GM21528 (cell line): ENCODE data around the gene NDE1.
"Not testable (repeated sequence)": the region's sequence is repeated elsewhere in the genome, so short reads cannot be mapped to it uniquely, and the experiment has no call there.

Experiments
- ATAC-seq: cut with Tn5 transposase; IDR thresholded peaks from one replicate; pipeline ENCODE4 v1.9.1; 2021; ENCODE audit warnings: mild to moderate bottlenecking, moderate library complexity; ENCODE audit not compliant: unreplicated experiment, low FRiP score

Gene NDE1

GRCh38 chr16:15650019-15650697, at the start of gene NDE1:
TSS of gene NDE1 (plus strand) at chr16:15650245. CDS start at chr16:15664779, 14,534 bp downstream.
- peak; percentile 62 for ATAC-seq

GRCh38 chr16:15601212-15601879, 48.7 kb upstream of the NDE1 start:
- ATAC-seq, result no peak

- no peak for ATAC-seq
Observed at GRCh38 chr16:15602285-15603044, 47.6 kb upstream of the NDE1 start.

GRCh38 chr16:15604460-15605440, 45.3 kb upstream of the NDE1 start:
- no peak for ATAC-seq

GRCh38 chr16:15605839-15606517, 44.1 kb upstream of the NDE1 start:
- ATAC-seq, result no peak

GRCh38 chr16:15606518-15607220, 43.4 kb upstream of the NDE1 start:
- ATAC-seq, result no peak

GRCh38 chr16:15607221-15607699, 42.8 kb upstream of the NDE1 start:
- not testable (repeated sequence) for ATAC-seq

GRCh38 chr16:15607700-15608396, 42.2 kb upstream of the NDE1 start:
- ATAC-seq, result no peak

GRCh38 chr16:15608398-15609285, 41.4 kb upstream of the NDE1 start:
- no peak for ATAC-seq

GRCh38 chr16:15609286-15609649, 40.8 kb upstream of the NDE1 start:
- no peak for ATAC-seq

GRCh38 chr16:15610369-15610871, 39.6 kb upstream of the NDE1 start:
- ATAC-seq, result no peak

- ATAC-seq, result no peak
Observed at GRCh38 chr16:15611610-15612009, 38.4 kb upstream of the NDE1 start.

- no peak for ATAC-seq
Observed at GRCh38 chr16:15613676-15614075, 36.4 kb upstream of the NDE1 start.

- no peak for ATAC-seq
Observed at GRCh38 chr16:15616012-15616411, 34.0 kb upstream of the NDE1 start.

GRCh38 chr16:15616475-15617165, 33.4 kb upstream of the NDE1 start:
- ATAC-seq, result no peak

- ATAC-seq, result no peak
Observed at GRCh38 chr16:15617901-15618300, 32.1 kb upstream of the NDE1 start.

GRCh38 chr16:15618392-15618791, 31.7 kb upstream of the NDE1 start:
- no peak for ATAC-seq
